Muscle layer of duodenum (tissue), 2 donors: ENCODE measurements around the gene PSD4.
A peak's percentile ranks its signal among the peaks of the same experiment; 100 is the strongest.

ENCODE experiments used
- H3K27ac ChIP-seq: one replicate; pipeline ENCODE4 v1.7.0; 2013; ENCODE audit warnings: mild to moderate bottlenecking, low read length
- H3K27me3 ChIP-seq: one replicate; pipeline ENCODE4 v1.7.0; 2013; ENCODE audit warnings: low read depth, mild to moderate bottlenecking, control low read depth, low read length
- H3K36me3 ChIP-seq, 2 donors: one replicate each; pipeline ENCODE4 v1.7.0; 2013; ENCODE audit warnings: low read length in 2 of 2, control low read depth in 1 of 2, mild to moderate bottlenecking in 1 of 2; ENCODE audit not compliant: insufficient read depth in 2 of 2, control insufficient read depth in 1 of 2
- H3K4me1 ChIP-seq, 2 donors: one replicate each; pipeline ENCODE4 v1.7.0; 2013; ENCODE audit warnings: low read length in 2 of 2, mild to moderate bottlenecking in 2 of 2, control low read depth in 1 of 2, moderate library complexity in 1 of 2; ENCODE audit not compliant: insufficient read depth in 2 of 2, control insufficient read depth in 1 of 2
- H3K4me3 ChIP-seq, 2 donors: one replicate each; pipeline ENCODE4 v1.7.0; 2013; ENCODE audit warnings: low read length in 2 of 2, low read depth in 1 of 2, mild to moderate bottlenecking in 1 of 2
- H3K9me3 ChIP-seq, 2 donors: one replicate each; pipeline ENCODE4 v1.7.0; 2013; ENCODE audit warnings: low read length in 2 of 2, control low read depth in 1 of 2, mild to moderate bottlenecking in 1 of 2; ENCODE audit not compliant: control insufficient read depth in 1 of 2
- donor health status: healthy.

The PSD4 gene

GRCh38 chr2:113173542-113174375 lies at the start of gene PSD4:
PSD4 (plus strand) TSS chr2:113173971; CDS start chr2:113182457, 8,486 bp downstream.
- Histone ChIP-seq H3K36me3 (no peaks in the 10 kb centered on the region), H3K9me3 (no peaks in the 10 kb centered on the region), H3K27ac (peak within 1 kb of the TSS; percentile 31), H3K4me3 (peak within 1 kb of the TSS; percentile 50 to 53), H3K4me1 (no peaks in the 10 kb centered on the region), H3K27me3 (no peaks in the 10 kb centered on the region)

DNA sequence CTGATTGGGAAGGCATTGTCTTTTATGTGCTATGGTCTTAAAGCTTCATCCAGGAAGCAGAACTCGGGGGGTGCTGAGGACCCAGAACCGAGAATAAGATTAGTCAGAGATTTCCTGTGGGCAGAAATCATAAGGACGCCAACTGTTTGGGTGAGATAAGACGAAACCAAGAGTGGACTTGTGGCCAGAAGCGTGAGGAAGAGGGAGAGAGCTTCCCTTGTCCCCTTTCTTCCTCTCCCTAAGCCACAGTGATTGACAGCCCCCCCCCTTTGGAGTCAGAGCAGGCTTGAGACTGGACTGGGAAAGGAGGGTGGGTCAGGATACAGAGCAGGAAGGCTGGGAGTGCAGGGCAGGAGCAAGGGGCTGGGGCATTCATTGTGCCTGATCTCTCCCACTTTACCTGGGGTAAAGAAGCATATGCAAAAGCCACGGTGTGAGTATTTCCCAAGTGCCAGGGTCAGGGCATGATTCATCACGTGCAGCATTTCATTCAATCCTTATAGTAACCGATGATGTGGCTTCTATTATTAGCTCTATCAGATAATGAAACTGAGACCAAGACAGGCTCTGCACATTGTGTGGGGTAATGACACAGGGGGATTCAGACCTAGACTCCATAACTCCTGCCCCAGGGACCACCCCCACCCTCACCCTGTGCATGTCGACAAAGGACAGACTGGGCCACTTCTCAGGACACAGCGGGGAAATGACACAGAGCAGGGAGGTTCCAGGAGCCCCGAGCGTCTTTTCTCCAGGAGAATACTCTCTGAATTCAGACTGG lies 49.4 kb upstream of the PSD4 start:
- Histone ChIP-seq H3K9me3 (no peaks in the 10 kb centered on the region), H3K27me3 (no peaks in the 10 kb centered on the region), H3K4me1 (no peaks in the 10 kb centered on the region), H3K4me3 (no peak overlapping the region), H3K36me3 (no peaks in the 10 kb centered on the region), H3K27ac (no peak overlapping the region)

DNA sequence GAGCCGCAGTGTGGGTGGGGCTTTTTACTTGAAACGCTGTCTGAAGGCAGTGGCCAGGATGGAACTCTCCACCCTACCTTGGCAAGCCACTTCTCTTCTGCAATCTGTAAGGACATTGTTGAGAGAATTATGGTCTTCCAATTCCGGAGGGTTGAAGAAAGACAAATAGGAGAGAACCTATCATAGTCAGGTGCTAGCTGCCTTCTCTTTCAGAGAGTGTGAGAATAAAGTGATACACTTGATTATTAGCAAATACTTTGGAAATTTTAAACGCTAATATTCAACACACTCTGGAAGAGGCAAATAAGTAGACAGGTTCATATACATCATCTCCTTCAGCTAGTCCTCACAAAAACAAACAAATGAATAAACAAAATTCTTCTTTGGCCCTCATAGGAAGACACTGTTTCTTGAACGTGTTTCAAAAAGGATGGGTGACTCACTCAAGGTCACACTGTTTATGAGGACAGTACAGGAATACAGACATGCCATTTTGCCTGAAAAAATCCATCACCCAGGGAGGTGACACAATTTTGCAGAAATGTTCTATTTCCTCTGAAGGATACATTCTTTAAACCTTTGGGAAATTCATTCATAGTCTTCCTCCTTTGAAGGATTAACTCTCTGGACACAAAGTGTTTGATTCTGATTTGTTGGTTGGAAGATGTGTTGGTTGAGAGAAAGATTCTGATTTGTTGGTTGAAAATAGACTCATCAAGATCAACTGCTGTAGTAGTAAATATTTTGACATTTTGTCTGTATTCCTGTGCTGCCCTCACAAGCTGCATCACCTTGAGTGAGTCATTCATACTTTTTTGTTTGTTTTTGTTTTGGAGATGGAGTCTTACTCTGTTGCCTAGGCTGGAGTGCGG lies 48.6 kb upstream of the PSD4 start:
- Histone ChIP-seq H3K9me3 (no peaks in the 10 kb centered on the region), H3K27ac (no peak overlapping the region), H3K27me3 (no peaks in the 10 kb centered on the region), H3K4me3 (no peak overlapping the region), H3K4me1 (no peaks in the 10 kb centered on the region), H3K36me3 (no peaks in the 10 kb centered on the region)

DNA sequence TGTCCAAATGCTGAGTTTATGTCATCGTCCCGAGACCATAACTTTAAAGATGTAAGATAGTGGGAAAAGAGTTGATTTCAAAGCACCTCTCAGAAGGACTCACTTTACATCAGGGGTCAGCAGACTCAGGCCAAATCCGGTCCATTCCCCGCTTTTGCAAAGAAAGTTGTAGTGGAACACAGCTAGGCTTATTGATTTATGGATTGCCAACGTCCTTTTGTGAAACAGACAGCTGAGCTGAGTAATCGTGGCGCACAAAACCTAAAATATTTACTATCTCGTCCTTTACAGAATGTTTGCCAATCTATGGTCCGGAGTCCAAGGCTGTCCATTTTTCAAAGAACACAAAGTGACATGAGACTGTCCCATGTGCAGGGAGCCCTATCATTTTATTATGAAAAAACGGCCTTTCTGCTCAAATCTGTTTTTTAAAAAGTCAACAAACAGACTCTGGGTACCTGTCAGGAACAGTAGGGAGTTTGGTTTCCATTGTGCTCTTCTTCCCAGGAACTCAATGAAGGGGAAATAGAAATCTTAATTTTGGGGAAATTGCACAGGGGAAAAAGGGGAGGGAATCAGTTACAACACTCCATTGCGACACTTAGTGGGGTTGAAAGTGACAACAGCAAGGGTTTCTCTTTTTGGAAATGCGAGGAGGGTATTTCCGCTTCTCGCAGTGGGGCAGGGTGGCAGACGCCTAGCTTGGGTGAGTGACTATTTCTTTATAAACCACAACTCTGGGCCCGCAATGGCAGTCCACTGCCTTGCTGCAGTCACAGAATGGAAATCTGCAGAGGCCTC lies 46.7 kb upstream of the PSD4 start, which contains the start of gene IL1RN:
Gene IL1RN, plus strand, starts transcription at position 754 of the 801 bp plus-strand sequence. Its CDS starts 27 bp downstream, at position 781.
- Histone ChIP-seq H3K4me1 (no peaks in the 10 kb centered on the region), H3K36me3 (no peaks in the 10 kb centered on the region), H3K9me3 (no peaks in the 10 kb centered on the region), H3K27me3 (no peaks in the 10 kb centered on the region), H3K27ac (no peak within 1 kb of the TSS), H3K4me3 (peak within 1 kb of the TSS in 1 of 2 donors; percentile 12)

GRCh38 chr2:113127646-113128570 lies 45.9 kb upstream of the PSD4 start:
- no peaks in the 10 kb centered on the region for H3K36me3 ChIP-seq
- H3K27ac ChIP-seq: no peak overlapping the region
- H3K4me3 ChIP-seq: peak overlapping the region in 1 of 2 donors; percentile 12
- no peaks in the 10 kb centered on the region for H3K27me3 ChIP-seq
- H3K9me3 ChIP-seq: no peaks in the 10 kb centered on the region
- H3K4me1 ChIP-seq: no peaks in the 10 kb centered on the region

DNA sequence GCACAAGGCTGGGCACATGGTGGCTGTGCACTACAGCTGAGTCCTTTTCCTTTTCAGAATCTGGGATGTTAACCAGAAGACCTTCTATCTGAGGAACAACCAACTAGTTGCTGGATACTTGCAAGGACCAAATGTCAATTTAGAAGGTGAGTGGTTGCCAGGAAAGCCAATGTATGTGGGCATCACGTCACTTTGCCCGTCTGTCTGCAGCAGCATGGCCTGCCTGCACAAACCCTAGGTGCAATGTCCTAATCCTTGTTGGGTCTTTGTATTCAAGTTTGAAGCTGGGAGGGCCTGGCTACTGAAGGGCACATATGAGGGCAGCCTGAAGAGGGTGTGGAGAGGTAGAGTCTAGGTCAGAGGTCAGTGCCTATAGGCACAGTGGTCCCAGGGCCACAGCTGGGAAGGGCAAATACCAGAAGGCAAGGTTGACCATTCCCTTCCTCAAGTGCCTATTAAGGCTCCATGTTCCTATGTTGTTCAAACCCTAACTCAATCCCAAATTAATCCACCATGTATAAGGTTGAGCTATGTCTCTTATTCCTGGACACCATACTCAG lies 44.2 kb upstream of the PSD4 start:
- Histone ChIP-seq H3K4me3 (no peak overlapping the region), H3K27ac (no peak overlapping the region), H3K36me3 (no peaks in the 10 kb centered on the region), H3K9me3 (no peaks in the 10 kb centered on the region), H3K4me1 (no peaks in the 10 kb centered on the region), H3K27me3 (no peaks in the 10 kb centered on the region)

GRCh38 chr2:113131352-113132185 lies 42.2 kb upstream of the PSD4 start:
- Histone ChIP-seq H3K27me3 (no peaks in the 10 kb centered on the region), H3K4me3 (no peak overlapping the region), H3K9me3 (no peaks in the 10 kb centered on the region), H3K36me3 (no peaks in the 10 kb centered on the region), H3K27ac (no peak overlapping the region), H3K4me1 (no peaks in the 10 kb centered on the region)

DNA sequence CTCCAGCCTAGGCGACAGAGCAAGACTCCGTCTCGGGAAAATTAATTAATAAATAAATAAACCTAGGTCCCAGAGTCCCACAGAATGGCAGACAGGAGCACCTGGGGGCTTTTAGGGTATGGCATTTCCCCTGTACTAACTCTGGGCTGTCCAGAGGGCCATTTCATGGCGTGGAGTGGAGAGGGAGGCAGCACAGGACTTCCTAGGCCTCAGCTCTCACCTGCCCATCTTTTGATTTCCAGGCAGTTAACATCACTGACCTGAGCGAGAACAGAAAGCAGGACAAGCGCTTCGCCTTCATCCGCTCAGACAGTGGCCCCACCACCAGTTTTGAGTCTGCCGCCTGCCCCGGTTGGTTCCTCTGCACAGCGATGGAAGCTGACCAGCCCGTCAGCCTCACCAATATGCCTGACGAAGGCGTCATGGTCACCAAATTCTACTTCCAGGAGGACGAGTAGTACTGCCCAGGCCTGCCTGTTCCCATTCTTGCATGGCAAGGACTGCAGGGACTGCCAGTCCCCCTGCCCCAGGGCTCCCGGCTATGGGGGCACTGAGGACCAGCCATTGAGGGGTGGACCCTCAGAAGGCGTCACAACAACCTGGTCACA lies 41.3 kb upstream of the PSD4 start:
- Histone ChIP-seq H3K27me3 (no peaks in the 10 kb centered on the region), H3K4me1 (no peaks in the 10 kb centered on the region), H3K9me3 (no peaks in the 10 kb centered on the region), H3K36me3 (no peaks in the 10 kb centered on the region), H3K27ac (no peak overlapping the region), H3K4me3 (no peak overlapping the region)
